Measurements from ENCODE around the gene UBN1.

Gene UBN1

DNA sequence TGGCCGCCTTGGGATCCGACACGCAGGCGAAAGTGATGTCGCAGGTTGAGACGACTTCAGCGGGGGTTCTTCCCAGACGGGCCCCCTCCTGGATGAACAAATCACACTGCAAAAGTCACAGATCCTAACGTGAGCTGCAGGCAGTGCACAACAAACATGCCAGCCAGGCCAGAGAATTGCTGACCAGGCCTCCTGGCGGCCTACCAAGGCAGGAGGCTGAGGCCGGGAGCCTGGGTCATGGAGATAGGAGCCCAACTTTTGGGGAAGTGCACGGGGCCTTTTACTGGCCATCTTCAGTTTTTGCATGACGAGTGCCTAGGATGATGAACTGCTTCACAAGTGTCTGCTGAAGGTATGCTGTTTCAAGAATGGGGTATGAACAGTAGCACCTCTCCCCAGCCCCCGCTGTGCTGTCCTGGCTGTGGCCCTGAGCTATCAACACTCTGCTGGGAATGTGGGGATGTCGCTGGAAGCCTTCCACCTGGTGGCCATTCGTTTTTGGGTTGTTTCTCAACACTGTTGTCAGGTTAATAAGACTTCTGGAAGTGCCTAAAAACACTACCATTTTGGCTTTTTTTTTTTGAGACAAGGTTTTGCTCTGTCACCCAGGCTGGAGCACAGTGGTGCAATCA lies 32.6 kb upstream of the UBN1 start:
- DNase-seq = no peak

DNA sequence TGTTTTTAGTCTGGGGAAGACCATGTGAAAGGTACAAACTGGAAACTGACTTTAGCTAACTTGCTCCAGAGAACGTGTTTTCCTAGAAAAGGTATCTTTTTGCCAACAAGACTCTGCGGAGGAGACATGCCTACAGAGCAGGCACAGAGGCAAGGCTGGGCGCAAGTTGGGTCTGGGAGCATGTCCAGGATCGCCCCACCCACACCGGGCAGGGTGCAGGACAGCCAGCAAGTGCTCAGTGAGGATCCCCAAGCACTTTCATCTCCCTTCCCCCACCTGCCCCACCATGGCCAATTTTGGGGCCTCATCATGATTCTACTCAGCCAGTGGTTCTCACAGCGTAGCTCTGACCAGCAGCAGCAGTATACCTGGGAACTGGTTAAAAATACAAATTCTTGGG lies 26.6 kb upstream of the UBN1 start:
- DNase-seq = no peak

DNA sequence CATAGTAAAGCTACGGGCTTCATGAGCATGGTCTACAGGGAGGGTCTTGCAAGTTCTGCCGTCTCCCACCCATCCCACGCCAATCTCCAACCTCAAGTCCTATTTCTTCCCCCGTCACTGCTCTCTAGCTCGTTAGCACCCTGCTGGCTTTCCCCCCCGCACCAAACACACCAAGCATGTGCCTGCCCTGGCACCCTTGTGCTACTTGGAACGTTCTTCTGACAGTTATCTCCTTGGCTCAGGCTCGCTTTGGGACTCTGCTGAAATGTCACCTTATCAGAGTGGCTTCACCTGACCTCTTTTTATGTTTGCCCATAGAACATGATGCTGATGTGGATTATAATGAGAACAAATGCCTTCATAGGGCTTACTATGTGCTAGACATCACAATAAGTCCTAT lies 22.1 kb upstream of the UBN1 start:
- no peak for DNase-seq

DNA sequence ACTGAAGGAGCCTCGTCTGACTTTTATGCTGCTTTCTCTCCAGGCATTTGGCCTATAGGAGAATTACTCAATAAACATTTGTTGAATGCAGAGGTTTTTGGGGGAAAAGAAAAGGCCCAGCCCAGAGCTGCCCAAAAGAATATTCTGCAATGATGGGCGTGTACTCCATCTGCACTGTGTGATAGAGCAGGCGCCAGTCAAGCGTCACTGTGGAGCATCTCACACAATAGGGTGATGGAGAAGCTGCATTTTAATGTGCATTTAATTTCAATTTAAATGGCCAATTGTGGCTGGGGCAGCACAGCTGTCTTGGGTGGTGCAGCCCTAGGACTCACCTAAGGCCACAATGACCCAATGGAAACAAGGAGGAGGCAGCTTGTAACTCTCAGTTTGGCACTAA lies 20.8 kb upstream of the UBN1 start:
- DNase-seq = no peak

DNA sequence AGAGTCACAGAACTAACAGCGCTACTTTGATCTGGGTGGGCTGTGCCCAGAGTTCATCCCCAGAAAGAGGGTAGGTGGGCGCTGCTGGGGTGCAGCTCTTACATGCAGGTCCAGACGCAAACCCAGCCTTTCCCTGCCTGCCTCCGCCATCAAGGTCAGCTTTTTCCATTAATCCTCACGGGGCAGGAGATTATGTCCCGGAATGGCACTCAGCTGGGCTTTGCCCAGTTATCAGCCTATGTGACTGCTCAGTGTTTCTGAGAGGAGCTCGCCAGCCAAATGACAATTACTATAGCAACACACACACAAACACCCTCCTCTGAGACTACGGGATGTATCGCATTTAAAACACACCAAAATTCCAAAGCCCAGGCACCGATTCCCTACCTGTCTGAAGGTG lies 20.3 kb upstream of the UBN1 start:
- no peak for DNase-seq

DNA sequence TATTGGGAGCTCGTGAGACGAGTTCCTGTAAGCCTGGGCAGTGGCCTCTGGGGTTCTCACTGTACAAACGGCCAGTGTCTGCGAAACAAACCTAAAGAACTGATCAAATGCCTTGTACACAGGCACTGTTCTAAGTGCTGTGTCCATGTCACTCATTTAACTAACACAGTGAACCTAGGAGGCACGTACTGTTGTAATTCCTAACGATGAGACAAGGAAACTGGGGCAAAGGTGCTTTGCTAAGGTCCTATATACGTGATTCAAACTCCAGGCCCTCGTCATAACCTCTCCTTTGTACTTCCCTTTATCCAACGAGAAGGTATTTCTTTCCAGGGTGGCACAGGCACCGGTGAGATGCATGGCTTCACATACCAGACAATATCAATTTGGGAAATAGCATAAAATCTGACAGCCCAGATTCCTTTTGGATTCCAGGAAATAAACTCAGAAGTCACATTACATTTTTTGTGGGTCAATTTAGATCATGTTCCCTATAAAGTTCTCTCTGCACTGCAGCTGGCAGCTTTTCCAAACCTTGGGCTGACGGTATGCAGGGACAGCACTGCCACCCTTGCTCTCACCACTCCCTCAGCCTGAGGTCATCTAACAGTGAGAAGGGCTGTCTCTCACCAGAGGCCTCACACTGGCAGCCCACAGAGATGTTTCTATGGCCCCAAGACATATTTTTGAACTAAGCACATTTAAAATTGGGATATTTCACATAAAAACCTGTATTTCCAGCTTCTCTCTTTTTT lies 18.5 kb upstream of the UBN1 start:
- DNase-seq = no peak

DNA sequence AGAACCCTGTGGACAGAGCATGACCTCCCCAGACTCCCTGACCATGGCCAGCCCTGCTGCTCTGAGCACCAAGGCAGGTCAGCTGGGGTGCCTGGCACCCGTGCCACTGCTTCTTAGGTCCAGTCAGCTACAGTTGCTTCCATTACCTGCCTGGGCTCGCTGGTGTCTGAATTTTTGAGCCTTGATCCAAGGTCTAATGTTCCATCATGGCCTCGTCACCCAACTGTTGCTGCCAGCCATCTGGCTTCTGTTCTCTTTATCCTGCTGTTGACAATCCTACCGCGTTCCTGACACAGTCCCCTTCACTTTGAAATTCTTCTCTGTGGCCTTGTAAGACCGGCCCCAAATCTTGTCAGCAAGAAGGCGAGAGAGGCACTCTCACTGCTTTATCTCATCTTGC lies 16.9 kb upstream of the UBN1 start:
- DNase-seq = no peak

DNA sequence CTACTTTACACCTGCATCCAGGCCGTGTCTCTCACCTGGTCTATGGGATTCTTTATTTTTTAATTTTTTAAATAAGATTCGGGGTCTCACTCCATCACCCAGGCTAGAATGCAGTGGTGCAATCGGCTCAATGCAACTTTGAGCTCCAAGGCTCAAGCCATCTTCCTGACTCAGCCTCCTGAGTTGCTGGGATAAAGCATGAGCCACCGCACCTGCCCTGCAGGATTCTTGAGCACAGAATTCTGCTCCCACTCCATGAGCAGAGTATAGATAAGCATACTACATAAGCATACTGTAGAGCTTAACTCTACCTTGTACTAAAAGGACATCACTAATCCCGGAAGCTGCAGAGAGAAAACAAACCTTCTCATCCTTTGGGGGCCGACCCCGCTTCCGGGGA lies 15.7 kb upstream of the UBN1 start:
- DNase-seq = no peak

DNA sequence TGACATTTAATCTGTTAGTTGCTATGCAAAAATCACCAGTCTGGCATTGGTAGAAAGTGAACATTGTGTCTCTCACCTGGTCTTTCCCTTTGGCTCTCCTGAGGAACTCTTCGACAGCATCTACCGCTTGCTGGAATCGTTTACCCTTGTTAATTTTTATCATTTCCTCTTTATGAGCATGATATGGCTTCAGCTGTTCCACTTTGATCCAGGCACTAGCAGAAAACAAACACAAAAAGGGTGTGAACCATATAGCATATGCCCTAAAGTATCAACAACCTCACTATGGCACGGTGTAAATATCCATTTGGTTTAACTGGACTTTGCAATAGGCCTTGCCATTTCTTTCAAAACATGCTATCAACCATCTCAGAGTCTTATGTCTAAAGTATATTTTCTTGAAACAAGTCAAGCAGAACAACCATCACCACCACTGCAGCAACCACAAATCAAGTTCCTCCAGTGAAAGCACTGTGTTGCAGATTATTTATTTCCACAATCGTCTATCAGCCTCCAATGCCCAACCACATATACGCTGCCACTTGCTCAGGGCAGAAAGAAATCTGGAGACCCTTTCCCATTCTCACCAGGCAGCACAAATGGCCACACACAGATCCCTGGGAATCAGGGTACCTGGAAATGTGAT lies 14.5 kb upstream of the UBN1 start:
- no peak for DNase-seq

DNA sequence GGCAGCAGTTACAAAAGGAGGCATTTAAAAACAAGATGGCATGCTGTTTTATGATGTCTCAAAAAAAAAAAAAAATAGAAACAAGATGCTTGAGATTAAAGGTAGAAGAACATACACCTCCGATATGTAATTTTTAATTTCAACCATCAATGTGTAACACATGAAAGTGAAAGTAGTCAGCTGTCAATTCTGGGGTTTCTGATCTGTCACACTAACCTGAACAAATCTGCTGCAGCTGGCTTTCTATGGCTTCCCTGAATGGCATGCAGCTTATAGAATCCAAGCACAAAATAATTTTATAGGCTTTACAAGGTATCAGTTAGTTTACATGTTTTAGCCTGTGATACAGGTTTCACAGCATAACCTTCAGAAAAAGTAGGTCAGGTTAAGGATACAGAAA lies 13.7 kb upstream of the UBN1 start:
- no peak for DNase-seq

DNA sequence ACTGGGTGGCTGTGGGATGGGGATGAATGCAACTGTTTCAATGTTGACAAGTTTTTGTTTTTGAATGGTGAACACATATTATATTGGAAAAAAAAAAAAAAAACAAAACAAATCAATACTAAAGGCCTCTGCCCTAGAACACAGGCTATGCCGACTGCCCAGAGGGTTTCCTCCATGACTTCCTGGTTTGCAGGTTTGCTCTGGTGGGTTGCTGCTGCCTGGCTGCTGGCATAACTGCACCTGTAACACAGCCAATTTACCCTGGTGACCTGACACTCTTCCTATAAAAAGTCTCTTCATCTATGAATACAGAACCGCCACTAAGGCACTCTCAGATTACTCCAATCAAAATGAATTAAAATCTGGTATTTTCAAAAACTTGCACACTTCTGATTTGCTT lies 10.6 kb upstream of the UBN1 start:
- DNase-seq = no peak

DNA sequence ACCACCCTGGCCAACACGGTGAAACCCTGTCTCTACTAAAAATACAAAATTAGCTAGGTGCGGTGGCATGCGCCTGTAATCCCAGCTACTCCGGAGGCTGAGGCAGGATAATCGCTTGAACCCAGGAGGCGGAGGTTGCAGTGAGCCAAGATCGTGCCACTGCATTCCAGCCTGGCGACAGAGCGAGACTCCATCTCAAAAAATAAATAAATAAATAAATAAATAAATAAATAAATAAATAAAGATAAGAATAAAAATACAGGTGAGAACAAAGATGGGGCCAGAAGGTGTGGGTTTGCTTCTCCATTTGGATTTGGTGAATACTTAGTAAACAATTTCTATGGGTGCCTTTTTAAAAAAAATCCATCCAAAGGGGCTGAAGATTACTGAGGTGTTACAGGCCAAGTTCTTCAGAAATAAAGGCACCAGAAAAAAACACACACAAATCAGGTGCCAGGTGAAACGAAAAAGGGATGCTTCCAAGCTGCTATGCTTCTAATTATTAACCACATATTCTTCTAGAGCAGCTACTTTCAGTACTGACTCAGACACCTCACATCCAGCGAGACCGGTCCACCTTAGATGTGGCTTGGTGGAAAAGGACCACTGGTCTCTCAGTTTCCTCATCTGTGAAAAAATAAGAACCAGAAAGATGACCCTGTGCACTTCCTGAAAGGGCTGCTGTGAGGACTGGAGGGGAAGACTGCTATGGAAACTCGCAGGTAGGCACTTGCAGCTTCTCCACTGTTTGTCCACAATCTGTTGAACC lies 9.4 kb upstream of the UBN1 start:
- DNase-seq = no peak

DNA sequence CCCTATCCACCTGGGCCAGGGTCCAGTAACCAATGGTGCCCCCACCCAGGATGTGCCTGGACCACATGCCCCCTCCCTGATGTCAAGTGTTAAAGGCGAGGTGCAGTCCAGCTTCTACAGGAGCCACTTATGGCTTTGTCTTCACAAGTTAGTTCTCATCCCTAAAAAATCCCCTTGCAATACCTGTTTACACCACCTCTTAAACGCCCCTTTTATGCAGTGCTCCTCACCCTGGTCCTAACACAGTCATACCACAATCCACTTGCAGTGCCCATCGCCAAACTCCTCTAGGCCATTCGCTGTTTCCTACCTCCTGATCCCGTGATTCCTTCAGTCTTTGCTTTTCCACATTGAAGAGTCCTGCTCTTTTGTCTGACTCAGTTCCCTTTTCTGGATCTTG lies 7.3 kb upstream of the UBN1 start:
- no peak for DNase-seq

DNA sequence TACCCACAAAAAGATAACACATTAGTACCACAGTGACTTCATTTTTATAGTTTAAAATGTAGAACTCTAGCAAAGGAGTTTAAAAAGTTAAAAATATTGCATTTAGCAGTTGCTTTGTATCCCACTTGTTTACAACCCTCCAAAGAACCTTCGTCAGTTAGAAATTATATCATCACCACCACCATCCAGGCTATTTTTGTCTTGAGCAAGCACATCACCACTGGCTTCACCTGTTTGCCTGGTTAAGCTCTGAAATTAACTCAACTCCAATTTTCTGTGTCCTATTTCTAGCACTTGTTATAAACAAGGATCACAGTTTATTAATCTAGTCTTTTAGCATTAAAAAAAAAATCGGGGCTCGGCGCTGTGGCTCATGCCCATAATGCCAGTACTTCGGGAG lies 6.3 kb upstream of the UBN1 start:
- DNase-seq = no peak

DNA sequence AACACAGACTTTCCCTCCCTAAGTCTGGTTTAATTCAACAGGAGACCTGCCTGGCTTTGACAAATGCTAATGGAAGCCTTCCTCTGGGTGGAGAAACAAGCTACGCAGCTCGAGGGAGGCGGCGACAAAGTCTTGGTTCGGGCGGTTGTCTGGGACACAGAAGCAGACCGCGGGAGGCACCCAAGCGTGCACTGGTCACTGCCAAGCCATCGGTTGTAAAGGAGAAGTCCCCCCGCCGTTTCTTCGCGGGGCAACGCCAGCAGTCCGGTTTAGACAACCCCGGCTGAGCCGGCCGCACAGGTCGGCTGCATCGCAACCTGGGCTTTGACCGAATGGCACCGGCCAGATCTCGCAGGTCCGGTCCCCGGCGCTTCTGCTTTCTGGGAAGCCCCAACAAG lies 779 bp upstream of the UBN1 start:
- peak; percentile 66 to 76 for DNase-seq

DNA sequence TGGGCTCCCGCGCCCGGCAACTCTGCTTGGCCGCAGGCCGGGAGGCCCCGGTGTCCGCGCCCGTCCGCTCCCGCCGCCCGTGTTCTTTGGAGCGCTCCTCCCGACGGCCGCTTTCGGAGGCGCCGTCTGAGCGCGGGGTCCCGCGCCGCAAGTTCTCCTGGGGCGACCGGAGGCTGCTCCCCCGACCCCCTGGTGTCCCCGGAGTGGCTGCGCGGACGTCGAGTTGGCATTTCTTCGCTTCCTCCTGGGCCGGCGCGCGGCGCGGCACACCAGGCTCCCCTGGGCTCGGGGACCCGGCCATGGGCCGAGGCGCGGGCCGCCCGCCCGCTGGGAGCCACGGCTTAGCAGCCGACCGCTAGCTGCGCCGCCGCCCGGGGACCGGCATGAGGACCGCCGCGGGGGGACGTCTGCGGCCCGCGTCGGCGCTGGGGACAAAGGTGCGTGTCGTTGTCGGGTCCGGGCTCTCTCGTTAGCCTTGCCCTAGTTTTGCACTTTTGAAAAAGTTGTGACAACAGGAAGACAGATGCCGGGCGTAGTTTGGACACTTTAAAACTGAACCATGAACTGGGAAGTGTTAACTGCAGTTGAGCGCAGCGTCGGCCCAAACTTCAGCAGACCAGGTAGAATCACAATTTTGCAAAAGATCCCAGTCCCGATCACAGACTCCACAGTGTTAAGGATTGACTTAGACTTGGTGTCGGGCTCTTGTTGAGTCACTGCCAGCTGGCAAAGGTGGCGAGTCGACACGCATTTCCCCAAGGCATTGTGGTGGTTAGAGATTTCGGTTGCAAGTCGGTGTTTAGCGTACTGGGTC lies 700 bp downstream of the UBN1 start:
- peak; percentile 17 to 25 for DNase-seq

DNA sequence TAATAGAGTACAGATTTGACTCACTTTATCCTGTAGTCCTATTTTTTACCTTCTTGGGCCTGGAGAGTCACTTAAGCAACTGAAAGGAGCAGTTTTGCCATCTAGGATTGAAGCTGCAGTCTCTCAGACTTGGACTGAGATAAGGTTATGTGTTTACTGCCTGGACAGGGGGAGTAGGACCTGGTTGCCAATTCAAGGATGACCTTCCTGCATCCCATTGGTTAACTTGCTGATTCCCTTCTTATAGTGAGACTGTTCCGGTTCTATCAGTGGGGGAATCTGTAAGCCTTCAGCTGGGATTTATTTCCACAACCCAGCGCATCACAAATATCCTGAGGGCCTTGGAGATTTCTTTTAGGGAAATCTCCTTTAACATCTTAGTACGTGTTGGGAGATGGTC lies 2.9 kb downstream of the UBN1 start:
- DNase-seq = no peak

DNA sequence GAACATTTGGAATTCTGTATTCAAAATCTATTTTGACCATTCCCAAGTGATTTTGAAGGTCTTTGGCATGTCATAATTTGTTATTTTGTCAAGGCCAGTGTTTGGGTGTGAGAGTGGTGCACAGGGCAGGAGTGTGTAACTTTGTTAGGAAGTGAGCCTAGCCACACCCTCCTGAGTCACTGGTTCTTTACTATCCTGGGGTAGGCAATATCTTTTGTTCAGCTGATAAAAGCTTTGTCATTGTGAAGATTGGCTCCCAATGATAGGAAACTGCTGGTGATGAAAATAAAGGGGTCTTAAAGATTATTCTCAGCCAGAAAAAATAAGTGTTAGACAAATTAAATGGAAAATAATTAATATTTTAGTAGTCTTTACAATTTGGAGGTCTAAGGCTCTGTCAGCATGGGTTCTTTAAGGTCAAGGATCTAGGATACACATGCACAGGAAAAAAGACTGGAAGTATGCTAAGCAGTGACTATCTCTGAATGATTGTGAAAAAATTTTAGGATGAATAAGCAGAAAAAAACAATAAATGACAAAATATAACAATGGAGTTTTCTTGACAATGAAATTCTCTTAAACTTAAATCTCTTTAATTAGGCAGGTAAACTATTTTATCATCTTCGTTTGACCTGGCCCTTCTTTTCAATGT lies 5.1 kb downstream of the UBN1 start:
- DNase-seq = peak; percentile 43 to 46

DNA sequence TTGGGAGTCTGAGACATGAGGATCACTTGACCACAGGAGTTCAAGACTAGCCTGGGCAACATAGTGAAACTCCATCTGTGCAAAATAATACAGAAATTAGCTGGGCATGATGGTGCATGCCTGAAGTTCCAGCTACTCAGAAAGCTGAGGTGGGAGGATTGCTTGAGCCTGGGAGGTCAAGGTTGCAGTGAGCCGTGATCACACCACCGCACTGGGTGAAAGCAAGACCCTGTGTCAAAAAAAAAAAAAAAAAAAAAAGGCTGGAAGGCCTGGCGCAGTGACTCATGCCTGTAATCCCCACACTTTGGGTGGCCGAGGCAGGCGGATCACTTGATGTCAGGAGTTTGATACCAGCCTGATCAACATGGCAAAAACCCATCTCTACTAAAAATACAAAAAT lies 8.1 kb downstream of the UBN1 start:
- no peak for DNase-seq

DNA sequence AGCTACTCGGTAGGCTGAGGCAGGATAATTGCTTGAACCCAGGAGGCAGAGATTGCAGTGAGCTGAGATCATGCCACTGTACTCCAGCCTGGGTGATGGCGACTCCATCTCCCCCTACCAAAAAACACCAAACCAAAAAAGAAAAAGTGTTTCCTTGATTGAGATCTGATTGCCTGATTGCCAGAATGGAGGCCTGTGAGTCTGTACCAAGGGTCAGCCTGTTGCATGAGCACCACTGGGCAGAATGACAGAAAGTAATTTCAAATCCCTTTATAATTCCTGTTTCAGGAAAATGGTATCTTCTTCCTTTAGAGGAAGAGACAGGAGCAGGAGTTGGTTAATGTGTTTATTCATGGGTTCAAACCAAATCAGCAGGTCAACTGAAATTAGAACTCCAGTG lies 8.5 kb downstream of the UBN1 start:
- no peak for DNase-seq

DNA sequence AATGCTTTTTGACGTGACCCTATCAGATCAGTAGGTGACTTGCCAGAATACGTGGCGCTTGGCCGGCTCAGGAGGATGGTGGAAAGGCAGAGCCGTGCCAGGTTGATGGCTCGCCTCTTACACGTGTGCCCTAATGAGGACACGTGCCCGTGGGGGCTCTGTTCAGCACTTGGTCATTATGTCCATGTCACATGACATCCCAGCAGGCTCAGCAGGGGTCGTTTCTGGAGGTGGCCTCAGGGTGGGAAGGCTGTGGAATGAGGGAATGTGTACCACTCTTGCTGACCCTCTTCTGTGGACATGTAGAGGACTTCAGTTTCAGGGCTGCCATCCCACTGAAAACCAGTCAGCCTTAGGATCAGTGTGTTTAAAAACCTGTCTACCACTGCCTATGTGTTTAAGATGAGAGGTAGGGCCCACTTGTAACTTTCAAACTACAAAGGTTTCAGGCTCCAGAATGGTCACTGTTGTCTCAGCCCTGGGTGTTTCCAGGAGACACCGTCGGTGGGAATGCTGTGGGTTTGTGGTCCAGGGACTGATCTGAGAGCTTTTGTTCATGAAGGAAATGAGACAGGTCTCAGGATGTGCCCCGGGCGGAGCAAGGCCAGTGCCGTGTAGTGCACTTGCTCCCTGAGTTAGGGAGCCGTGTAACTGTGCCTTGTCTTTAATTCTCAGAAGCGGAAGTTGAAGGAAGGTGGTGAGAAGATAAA lies 12.1 kb downstream of the UBN1 start:
- DNase-seq = no peak

DNA sequence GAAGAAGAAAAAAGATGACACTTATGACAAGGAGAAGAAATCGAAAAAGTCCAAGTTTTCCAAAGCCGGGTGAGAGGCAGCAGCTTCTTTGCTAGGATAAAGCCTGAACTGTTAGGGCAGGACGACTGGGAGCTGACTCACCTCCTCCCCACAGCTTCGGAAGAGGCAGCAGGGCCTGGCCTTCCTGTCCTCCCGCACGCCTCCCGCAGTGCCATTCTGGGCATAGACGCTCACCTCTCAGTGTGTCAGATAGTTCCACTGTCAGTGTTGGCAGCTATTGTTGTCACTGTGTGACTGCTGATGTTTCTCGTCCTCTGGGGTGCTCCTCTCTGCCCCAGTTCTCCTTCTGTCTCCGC lies 12.6 kb downstream of the UBN1 start:
- no peak for DNase-seq
